SK-N-SH treated with all-trans-retinoic acid at 6 μM for 48 hours (cell line): ENCODE results near the gene PARD3.

Source experiments
- ATAC-seq: fragments of 200-7000 bp; cut with Tn5 transposase; 3 replicates; pipeline ENCODE4 v1.9.1; 2020; ENCODE audit warnings: mild to moderate bottlenecking, moderate library complexity
- BACH2 ChIP-seq: fragments of 250-450 bp; sonication (Bioruptor Pico); IDR thresholded peaks from 2 replicates; pipeline ENCODE4 v1.9.0; 2021; ENCODE audit warnings: mild to moderate bottlenecking, borderline replicate concordance
- CREB5 ChIP-seq: fragments of 250-450 bp; sonication (Bioruptor Pico); IDR thresholded peaks from 2 replicates; pipeline ENCODE4 v1.5.1; 2020; ENCODE audit warnings: low read depth, mild to moderate bottlenecking, moderate library complexity
- CSDC2 ChIP-seq: fragments of 250-450 bp; sonication (Bioruptor Pico); IDR thresholded peaks from 2 replicates; pipeline ENCODE4 v1.5.0; 2020; ENCODE audit warnings: mild to moderate bottlenecking, moderate library complexity
- ESRRG ChIP-seq: fragments of 250-450 bp; sonication (Bioruptor Pico); IDR thresholded peaks from 2 replicates; pipeline ENCODE4 v1.6.1; 2021; ENCODE audit warnings: mild to moderate bottlenecking
- GLIS3 ChIP-seq: fragments of 250-450 bp; sonication (Bioruptor Pico); IDR thresholded peaks from 2 replicates; pipeline ENCODE4 v1.5.0; 2020; ENCODE audit warnings: mild to moderate bottlenecking, moderate library complexity
- ISL1 ChIP-seq: fragments of 250-450 bp; sonication (Bioruptor Pico); IDR thresholded peaks from 2 replicates; pipeline ENCODE4 v2.1.2; 2022; ENCODE audit warnings: mild to moderate bottlenecking, moderate library complexity
- OSR1 ChIP-seq: fragments of 250-450 bp; sonication (Bioruptor Pico); IDR thresholded peaks from 2 replicates; pipeline ENCODE4 v1.8.0; 2022; ENCODE audit warnings: moderate library complexity, mild to moderate bottlenecking, inconsistent platforms
- PATZ1 ChIP-seq: fragments of 250-450 bp; sonication (Bioruptor Pico); IDR thresholded peaks from 2 replicates; pipeline ENCODE4 v1.8.0; 2020; ENCODE audit warnings: mild to moderate bottlenecking, moderate library complexity, borderline replicate concordance
- PPARA ChIP-seq: fragments of 250-450 bp; sonication (Bioruptor Pico); IDR thresholded peaks from 2 replicates; pipeline ENCODE4 v1.5.0; 2020; ENCODE audit warnings: mild to moderate bottlenecking, borderline replicate concordance
- TCF4 ChIP-seq: fragments of 250-450 bp; sonication (Bioruptor Pico); IDR thresholded peaks from 2 replicates; pipeline ENCODE4 v1.8.0; 2021; ENCODE audit warnings: mild to moderate bottlenecking, moderate library complexity, borderline replicate concordance
- ZFP3 ChIP-seq: fragments of 250-450 bp; sonication (Bioruptor Pico); IDR thresholded peaks from 2 replicates; pipeline ENCODE4 v1.5.0; 2020; ENCODE audit warnings: mild to moderate bottlenecking, moderate library complexity
- ZFP30 ChIP-seq: fragments of 450-650 bp; formaldehyde crosslinking; IDR thresholded peaks from 2 replicates; pipeline ENCODE4 v1.5.0; 2022; ENCODE audit warnings: mild to moderate bottlenecking, moderate library complexity
- ZNF565 ChIP-seq: fragments of 450-650 bp; formaldehyde crosslinking; conservative IDR thresholded peaks from 2 replicates; pipeline ENCODE4 v1.5.0; 2020; ENCODE audit warnings: low read depth, mild to moderate bottlenecking, moderate library complexity
- ZNF70 ChIP-seq: fragments of 450-650 bp; formaldehyde crosslinking; IDR thresholded peaks from 2 replicates; pipeline ENCODE4 v1.5.0; 2020; ENCODE audit warnings: mild to moderate bottlenecking, moderate library complexity
- ZNF8 ChIP-seq: fragments of 450-650 bp; formaldehyde crosslinking; IDR thresholded peaks from 2 replicates; pipeline ENCODE4 v1.5.0; 2020; ENCODE audit warnings: mild to moderate bottlenecking, moderate library complexity
- TF ChIP-seq, protein P1 (sequence below): fragments of 250-450 bp; sonication (Bioruptor Pico); IDR thresholded peaks from 2 replicates; pipeline ENCODE4 v1.8.0; 2021; ENCODE audit warnings: low read depth, mild to moderate bottlenecking, moderate library complexity, borderline replicate concordance
- TF ChIP-seq, protein P2 (sequence below): fragments of 250-450 bp; sonication (Bioruptor Pico); IDR thresholded peaks from 2 replicates; pipeline ENCODE4 v1.5.0; 2020; ENCODE audit warnings: mild to moderate bottlenecking, moderate library complexity
- TF ChIP-seq, protein P3 (sequence below): fragments of 250-450 bp; sonication (Bioruptor Pico); IDR thresholded peaks from 2 replicates; pipeline ENCODE4 v1.5.1; 2021; ENCODE audit warnings: mild to moderate bottlenecking, moderate library complexity

PARD3 gene

GRCh38 chr10:34697351-34698247 lies 117.5 kb downstream of the PARD3 start (continued):
- no peak for TF ChIP-seq CREB5 (CRISPR knock-in tag)
- no peak for TF ChIP-seq ESRRG (CRISPR knock-in tag)
- no peak for TF ChIP-seq PPARA
- no peak for TF ChIP-seq ZFP3
- TF ChIP-seq ZNF565, result no peak
- no peak for TF ChIP-seq GLIS3
- no peak for TF ChIP-seq OSR1
- no peak for TF ChIP-seq ZNF8

- ATAC-seq, result peak; percentile 86
- TF ChIP-seq CSDC2 (CRISPR knock-in tag) (no peak), ISL1 (CRISPR knock-in tag) (peak; percentile 9; the same call in 1 of the 2 replicates)
These were observed 118.7 kb downstream of the PARD3 start for GRCh38 chr10:34696423-34696822.

DNA sequence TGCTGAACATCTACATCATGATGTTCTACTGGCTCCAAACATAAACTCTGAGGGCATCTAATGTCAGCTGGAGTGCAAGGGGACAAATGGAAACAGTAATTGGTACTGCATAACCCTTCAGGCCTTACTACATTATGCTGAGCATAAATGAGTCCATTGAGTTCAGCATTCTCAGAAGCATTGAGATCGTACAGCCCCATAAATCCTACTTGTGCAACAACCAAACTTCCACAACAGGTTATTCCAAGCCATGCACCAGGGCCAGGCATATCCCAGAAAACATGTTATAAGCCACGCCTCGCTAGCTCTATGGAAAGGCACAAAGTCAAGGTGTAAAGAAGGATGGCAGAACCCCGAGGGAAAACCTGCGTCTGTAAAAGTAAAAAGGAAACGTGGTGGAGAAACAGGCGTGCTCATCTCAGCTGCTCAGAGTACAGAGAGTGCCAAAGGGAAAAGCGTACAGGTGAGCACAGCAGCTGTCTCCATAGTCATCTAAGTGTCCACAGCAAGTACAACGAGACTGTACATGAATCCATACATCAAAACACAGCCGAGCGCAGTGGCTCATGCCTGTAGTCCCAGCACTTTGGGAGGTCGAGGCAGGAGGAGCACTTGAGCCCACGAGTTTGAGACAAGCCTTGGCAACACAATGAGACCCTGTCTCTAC lies 124.6 kb downstream of the PARD3 start:
- ATAC-seq, result no peak
- TF ChIP-seq PATZ1 (CRISPR knock-in tag) (no peak), ZNF565 (no peak), ZNF70 (no peak)
- TF ChIP-seq, protein P1, sequence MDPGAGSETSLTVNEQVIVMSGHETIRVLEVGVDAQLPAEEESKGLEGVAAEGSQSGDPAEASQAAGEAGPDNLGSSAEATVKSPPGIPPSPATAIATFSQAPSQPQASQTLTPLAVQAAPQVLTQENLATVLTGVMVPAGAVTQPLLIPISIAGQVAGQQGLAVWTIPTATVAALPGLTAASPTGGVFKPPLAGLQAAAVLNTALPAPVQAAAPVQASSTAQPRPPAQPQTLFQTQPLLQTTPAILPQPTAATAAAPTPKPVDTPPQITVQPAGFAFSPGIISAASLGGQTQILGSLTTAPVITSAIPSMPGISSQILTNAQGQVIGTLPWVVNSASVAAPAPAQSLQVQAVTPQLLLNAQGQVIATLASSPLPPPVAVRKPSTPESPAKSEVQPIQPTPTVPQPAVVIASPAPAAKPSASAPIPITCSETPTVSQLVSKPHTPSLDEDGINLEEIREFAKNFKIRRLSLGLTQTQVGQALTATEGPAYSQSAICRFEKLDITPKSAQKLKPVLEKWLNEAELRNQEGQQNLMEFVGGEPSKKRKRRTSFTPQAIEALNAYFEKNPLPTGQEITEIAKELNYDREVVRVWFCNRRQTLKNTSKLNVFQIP (CRISPR knock-in tag), result no peak

DNA sequence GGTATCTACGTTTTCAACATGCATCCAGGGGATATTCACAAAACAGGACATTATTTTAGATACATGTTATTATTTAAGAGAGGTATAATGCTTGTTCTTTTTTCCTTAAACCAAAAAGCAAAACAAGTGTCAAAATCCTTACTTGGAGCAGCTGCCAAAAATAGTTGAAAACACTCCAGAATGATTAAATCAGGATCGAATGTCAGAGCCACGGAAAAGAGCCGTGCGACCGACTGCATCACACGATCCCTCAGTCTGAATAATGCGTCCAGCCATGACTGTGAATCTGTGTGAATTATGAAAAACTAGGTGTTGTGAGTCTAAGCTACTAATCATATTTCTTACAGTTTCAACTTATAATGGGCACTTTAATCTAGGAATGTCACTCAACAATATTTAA lies 126.0 kb downstream of the PARD3 start:
- ATAC-seq, result peak; percentile 74
- TF ChIP-seq, protein P2, sequence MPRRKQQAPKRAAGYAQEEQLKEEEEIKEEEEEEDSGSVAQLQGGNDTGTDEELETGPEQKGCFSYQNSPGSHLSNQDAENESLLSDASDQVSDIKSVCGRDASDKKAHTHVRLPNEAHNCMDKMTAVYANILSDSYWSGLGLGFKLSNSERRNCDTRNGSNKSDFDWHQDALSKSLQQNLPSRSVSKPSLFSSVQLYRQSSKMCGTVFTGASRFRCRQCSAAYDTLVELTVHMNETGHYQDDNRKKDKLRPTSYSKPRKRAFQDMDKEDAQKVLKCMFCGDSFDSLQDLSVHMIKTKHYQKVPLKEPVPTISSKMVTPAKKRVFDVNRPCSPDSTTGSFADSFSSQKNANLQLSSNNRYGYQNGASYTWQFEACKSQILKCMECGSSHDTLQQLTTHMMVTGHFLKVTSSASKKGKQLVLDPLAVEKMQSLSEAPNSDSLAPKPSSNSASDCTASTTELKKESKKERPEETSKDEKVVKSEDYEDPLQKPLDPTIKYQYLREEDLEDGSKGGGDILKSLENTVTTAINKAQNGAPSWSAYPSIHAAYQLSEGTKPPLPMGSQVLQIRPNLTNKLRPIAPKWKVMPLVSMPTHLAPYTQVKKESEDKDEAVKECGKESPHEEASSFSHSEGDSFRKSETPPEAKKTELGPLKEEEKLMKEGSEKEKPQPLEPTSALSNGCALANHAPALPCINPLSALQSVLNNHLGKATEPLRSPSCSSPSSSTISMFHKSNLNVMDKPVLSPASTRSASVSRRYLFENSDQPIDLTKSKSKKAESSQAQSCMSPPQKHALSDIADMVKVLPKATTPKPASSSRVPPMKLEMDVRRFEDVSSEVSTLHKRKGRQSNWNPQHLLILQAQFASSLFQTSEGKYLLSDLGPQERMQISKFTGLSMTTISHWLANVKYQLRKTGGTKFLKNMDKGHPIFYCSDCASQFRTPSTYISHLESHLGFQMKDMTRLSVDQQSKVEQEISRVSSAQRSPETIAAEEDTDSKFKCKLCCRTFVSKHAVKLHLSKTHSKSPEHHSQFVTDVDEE (CRISPR knock-in tag), result no peak
- no peak for TF ChIP-seq ZNF8
- TF ChIP-seq CREB5 (CRISPR knock-in tag), result no peak
- no peak for TF ChIP-seq PPARA
- no peak for TF ChIP-seq ZFP30 (CRISPR knock-in tag)
- no peak for TF ChIP-seq ESRRG (CRISPR knock-in tag)
- no peak for TF ChIP-seq ISL1 (CRISPR knock-in tag)
- TF ChIP-seq PATZ1 (CRISPR knock-in tag), result no peak
- no peak for TF ChIP-seq GLIS3
- TF ChIP-seq, protein P3, sequence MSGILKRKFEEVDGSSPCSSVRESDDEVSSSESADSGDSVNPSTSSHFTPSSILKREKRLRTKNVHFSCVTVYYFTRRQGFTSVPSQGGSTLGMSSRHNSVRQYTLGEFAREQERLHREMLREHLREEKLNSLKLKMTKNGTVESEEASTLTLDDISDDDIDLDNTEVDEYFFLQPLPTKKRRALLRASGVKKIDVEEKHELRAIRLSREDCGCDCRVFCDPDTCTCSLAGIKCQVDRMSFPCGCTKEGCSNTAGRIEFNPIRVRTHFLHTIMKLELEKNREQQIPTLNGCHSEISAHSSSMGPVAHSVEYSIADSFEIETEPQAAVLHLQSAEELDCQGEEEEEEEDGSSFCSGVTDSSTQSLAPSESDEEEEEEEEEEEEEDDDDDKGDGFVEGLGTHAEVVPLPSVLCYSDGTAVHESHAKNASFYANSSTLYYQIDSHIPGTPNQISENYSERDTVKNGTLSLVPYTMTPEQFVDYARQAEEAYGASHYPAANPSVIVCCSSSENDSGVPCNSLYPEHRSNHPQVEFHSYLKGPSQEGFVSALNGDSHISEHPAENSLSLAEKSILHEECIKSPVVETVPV (CRISPR knock-in tag), result no peak
- no peak for TF ChIP-seq TCF4 (CRISPR knock-in tag)
- TF ChIP-seq OSR1, result no peak
- TF ChIP-seq BACH2, result no peak
